Body of pancreas (tissue), 4 donors: ENCODE data around the gene ERAS. TPM values are rescaled to one million over a fixed set of nuclear protein-coding genes. Genes with fewer than 3 reads are reported as not detected.

Experiments
- ATAC-seq: fragments of 150-250 bp; one replicate; pipeline ENCODE4 v1.9.1; 2016
- DNase-seq, 4 donors: peaks; one replicate each; pipeline ENCODE4 v3.0.0-alpha.2; 2019
- H3K27ac ChIP-seq, 4 donors: fragments of 200-600 bp; sonication (generic); 1 replicate in 3 of 4; 2 replicates in 1 of 4; pipeline versions ENCODE4 v1.5.1 to v1.6.1; 2016 to 2019; ENCODE audit warnings: mild to moderate bottlenecking in 1 of 4, mixed read lengths in 1 of 4, moderate library complexity in 1 of 4
- H3K27me3 ChIP-seq, 2 donors: fragments of 200-600 bp; sonication (generic); one replicate each; pipeline ENCODE4 v1.6.0; 2016; ENCODE audit warnings: mild to moderate bottlenecking in 1 of 2
- H3K36me3 ChIP-seq, 2 donors: fragments of 200-600 bp; sonication (generic); replicated peaks in 1 of 2; 2 replicates each; pipeline ENCODE4 v1.5.1; 2016; ENCODE audit warnings: low read depth in 2 of 2; ENCODE audit not compliant: insufficient read depth in 1 of 2
- H3K4me1 ChIP-seq: fragments of 200-600 bp; sonication (generic); one replicate; pipeline ENCODE4 v1.6.0; 2016
- H3K4me3 ChIP-seq, 2 donors: fragments of 200-600 bp; sonication (generic); 1 replicate in 1 of 2; 2 replicates in 1 of 2; pipeline ENCODE4 v1.5.1; 2016 to 2019
- H3K9me3 ChIP-seq, 3 donors: fragments of 200-600 bp; sonication (generic); 1 replicate in 2 of 3; 2 replicates in 1 of 3; pipeline ENCODE4 v1.5.1; 2016
- POLR2A ChIP-seq, 3 donors: fragments of 450-650 bp; IDR thresholded peaks; one replicate each; pipeline ENCODE4 v1.6.1; 2016; ENCODE audit warnings: antibody characterized with exemption in 3 of 3, mild to moderate bottlenecking in 2 of 3
- WGBS, 2 donors: methylation state at CpG; one replicate each; pipeline ENCODE4 v1.1.5; 2017; 5-methylcytosine and 5-hydroxymethylcytosine counted together
- intact Hi-C: fragments of 100-400 bp; cut with DNase I; formaldehyde crosslinking; loops from one replicate; pipeline ENCODE4 v1.15.1; 2023
- total RNA-seq, 2 donors: library from RNA; depleted of rRNA; stranded (reverse); fragments of >200 nt; gene quantifications; one replicate each; pipeline ENCODE4 v1.1.0, GENCODE V29; 2016
- TF ChIP-seq, protein P1 (sequence below), 7 experiments: fragments of 450-650 bp in 4 of 7; fragments of 200-600 bp in 3 of 7; sonication (generic) in 3 of 7; IDR thresholded peaks; one replicate each; pipeline ENCODE4 v1.5.1; 2016 to 2019; ENCODE audit warnings: antibody characterized with exemption in 7 of 7

ERAS gene
- total RNA-seq, 2 donors from 2014 or later, result not detected

DNA sequence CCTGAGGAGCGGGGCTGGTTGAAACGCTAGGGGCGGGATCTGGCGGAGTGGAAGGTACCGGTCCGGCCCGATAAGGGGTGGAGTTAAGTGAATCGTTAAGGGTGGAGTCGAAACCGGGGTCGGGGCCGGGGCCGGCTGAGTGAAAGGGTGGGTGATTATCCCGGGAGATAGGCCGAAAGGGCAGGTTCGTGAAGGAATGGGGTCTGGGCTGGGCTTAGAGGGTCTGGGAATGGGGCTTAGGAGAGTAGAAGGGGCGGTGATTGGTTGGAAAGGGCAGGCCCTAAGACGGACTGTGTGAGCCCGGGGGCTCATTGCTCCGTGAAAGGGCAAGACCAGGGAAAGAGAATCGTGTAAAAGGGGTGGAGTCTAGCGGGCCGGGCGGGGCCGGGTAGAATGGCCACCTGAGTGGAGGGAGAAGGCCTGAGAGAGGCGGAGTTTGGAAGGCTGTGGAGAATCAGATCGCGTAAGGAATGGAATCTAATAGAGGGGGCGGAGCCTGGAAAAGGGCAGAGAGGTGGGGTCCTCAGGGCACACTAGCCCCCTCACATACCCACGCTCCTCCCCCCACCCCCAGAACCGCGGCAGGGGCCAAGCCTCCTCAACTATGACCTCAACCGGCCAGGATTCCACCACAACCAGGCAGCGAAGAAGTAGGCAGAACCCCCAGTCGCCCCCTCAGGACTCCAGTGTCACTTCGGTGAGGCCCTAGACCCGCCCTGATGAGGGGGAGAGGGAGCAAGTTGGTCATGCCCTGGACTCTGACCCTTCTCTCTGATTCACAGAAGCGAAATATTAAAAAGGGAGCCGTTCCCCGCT, 24.0 kb upstream of the ERAS start:
- no peaks in the 10 kb centered on the region for H3K9me3 ChIP-seq
- peak; percentile 42 to 89 (median 83) for TF ChIP-seq POLR2A (IDR thresholded peaks at IDR 0.05)
- TF ChIP-seq, protein P1, sequence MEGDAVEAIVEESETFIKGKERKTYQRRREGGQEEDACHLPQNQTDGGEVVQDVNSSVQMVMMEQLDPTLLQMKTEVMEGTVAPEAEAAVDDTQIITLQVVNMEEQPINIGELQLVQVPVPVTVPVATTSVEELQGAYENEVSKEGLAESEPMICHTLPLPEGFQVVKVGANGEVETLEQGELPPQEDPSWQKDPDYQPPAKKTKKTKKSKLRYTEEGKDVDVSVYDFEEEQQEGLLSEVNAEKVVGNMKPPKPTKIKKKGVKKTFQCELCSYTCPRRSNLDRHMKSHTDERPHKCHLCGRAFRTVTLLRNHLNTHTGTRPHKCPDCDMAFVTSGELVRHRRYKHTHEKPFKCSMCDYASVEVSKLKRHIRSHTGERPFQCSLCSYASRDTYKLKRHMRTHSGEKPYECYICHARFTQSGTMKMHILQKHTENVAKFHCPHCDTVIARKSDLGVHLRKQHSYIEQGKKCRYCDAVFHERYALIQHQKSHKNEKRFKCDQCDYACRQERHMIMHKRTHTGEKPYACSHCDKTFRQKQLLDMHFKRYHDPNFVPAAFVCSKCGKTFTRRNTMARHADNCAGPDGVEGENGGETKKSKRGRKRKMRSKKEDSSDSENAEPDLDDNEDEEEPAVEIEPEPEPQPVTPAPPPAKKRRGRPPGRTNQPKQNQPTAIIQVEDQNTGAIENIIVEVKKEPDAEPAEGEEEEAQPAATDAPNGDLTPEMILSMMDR (IDR thresholded peaks at IDR 0.05), result peak in 3 of 7 experiments; percentile 23 to 29 (median 28)
- intact Hi-C loops, result no loop called here
- no peaks in the 10 kb centered on the region for H3K27me3 ChIP-seq
- H3K4me1 ChIP-seq, result peaks cover 8% of the 10 kb centered on the region
- H3K4me3 ChIP-seq, result peak overlapping the region in 1 of 2 donors; percentile 12
- peak overlapping the region; percentile 81 to 98 (median 93) for H3K27ac ChIP-seq
- 3 to 5% methylated on average over 27 to 31 of the region's 40 CpGs for WGBS, 2 donors
- peak; percentile 85 to 91 (median 88) for DNase-seq
- peak; percentile 64 for ATAC-seq
- no peaks in the 10 kb centered on the region for H3K36me3 ChIP-seq

DNA sequence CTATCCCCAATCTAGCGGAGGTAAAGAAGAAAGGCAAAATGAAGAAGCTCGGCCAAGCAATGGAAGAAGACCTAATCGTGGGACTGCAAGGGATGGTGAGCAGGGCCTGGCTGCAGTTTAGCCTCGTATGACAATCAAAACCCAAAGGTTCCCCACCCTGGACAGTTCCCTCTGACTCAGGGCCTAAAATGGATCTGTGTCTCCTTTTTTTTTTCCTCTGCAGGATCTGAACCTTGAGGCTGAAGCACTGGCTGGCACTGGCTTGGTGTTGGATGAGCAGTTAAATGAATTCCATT, 23.5 kb upstream of the ERAS start:
- WGBS, 2 donors, result 27 to 37% methylated on average over 3 to 4 of the region's 4 CpGs
- peaks cover 8% of the 10 kb centered on the region for H3K4me1 ChIP-seq
- no peaks in the 10 kb centered on the region for H3K36me3 ChIP-seq
- intact Hi-C loops, result no loop called here
- peak overlapping the region in 3 of 4 donors; percentile 81 to 98 (median 98) for H3K27ac ChIP-seq
- DNase-seq (no peak), ATAC-seq (no peak)
- TF ChIP-seq, protein P1 (IDR thresholded peaks at IDR 0.05), result no peak
- no peak for TF ChIP-seq POLR2A (IDR thresholded peaks at IDR 0.05)
- H3K4me3 ChIP-seq, result no peak overlapping the region
- no peaks in the 10 kb centered on the region for H3K27me3 ChIP-seq
- H3K9me3 ChIP-seq, result no peaks in the 10 kb centered on the region

DNA sequence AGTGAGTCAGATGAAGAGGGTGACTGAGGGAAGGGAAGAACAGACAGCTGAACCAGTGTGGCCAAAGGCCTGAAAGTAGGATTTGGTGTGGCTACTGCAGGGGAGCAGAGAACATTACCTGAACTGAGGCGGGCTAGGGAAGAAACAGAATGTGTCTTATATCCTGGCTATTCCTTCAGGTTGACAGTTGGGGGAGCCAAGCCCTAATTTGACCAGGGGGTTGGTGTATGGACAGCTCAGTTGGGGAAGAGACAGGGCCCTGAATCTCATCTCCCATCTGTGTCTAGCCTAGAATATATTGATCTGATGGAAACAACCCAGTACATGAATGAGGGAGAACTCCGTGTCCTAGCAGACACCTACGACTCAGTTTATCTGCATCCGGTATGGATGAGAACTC, 20.2 kb upstream of the ERAS start:
- Histone ChIP-seq H3K4me1 (peaks cover 4% of the 10 kb centered on the region), H3K27me3 (no peaks in the 10 kb centered on the region), H3K4me3 (no peak overlapping the region), H3K36me3 (no peaks in the 10 kb centered on the region), H3K27ac (no peak overlapping the region), H3K9me3 (no peaks in the 10 kb centered on the region)
- 94 to 100% methylated on average over 1 to 3 of the region's 4 CpGs for WGBS, 2 donors
- TF ChIP-seq, protein P1 (IDR thresholded peaks at IDR 0.05), result no peak
- no peak for TF ChIP-seq POLR2A (IDR thresholded peaks at IDR 0.05)
- intact Hi-C loops, result no loop called here
- DNase-seq (no peak), ATAC-seq (no peak)

DNA sequence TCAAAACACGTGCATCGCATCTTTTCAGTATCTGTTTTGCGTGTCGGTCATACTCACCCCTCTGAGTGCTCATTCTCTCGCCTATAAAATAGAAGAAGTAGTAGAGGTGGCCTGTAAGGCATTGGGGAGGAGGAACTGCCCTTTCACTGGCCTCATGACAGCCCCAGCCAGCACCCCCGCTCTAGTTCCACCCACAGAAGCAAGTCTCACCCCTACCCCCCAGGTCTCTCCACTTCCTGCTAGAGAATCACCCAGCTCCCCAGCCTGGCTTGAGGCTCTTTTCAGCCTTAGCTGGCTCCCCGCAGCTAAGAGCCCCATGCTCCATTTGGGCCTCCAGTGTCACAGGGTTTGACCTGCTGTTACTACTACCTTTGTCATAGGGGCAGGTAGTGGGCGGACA, 12.7 kb upstream of the ERAS start:
- H3K9me3 ChIP-seq, result no peaks in the 10 kb centered on the region
- H3K4me1 ChIP-seq, result no peaks in the 10 kb centered on the region
- no peak for ATAC-seq
- 89 to 98% methylated on average over 6 to 7 of the region's 8 CpGs for WGBS, 2 donors
- no peak for TF ChIP-seq POLR2A (IDR thresholded peaks at IDR 0.05)
- TF ChIP-seq, protein P1 (IDR thresholded peaks at IDR 0.05), result no peak
- H3K4me3 ChIP-seq, result no peak overlapping the region
- intact Hi-C loops, result no loop called here
- DNase-seq, result no peak
- H3K36me3 ChIP-seq, result no peaks in the 10 kb centered on the region
- no peak overlapping the region for H3K27ac ChIP-seq
- no peaks in the 10 kb centered on the region for H3K27me3 ChIP-seq

DNA sequence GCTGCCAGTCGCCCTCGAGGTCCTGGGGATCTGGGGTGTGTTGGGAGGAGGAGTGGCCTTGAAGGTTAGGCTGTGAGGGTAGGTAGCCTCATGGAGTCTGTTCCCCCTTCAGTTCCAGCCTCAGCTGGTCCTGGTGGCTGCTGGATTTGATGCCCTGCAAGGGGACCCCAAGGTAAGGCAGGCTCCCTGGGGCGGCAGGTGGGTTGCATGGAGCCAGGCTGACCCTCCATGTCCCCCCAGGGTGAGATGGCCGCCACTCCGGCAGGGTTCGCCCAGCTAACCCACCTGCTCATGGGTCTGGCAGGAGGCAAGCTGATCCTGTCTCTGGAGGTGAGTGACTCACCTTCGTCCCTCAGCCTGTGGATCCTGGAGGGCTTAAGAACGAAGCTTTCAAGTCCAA, 11.6 kb upstream of the ERAS start:
- no peaks in the 10 kb centered on the region for H3K9me3 ChIP-seq
- intact Hi-C loops, result no loop called here
- no peaks in the 10 kb centered on the region for H3K36me3 ChIP-seq
- H3K4me1 ChIP-seq, result no peaks in the 10 kb centered on the region
- no peak overlapping the region for H3K4me3 ChIP-seq
- TF ChIP-seq POLR2A (IDR thresholded peaks at IDR 0.05), result no peak
- TF ChIP-seq, protein P1 (IDR thresholded peaks at IDR 0.05), result no peak
- no peak overlapping the region for H3K27ac ChIP-seq
- ATAC-seq, result no peak
- no peaks in the 10 kb centered on the region for H3K27me3 ChIP-seq
- WGBS, 2 donors, result 78 to 81% methylated on average over 1 to 8 of the region's 8 CpGs
- no peak for DNase-seq
